CD4-positive, alpha-beta T cell (primary cell): ENCODE data around the gene KCND3. TPM values are rescaled to one million over a fixed set of nuclear protein-coding genes. Genes with fewer than 3 reads are reported as not detected.

Source experiments
- ATAC-seq: fragments of 200-7000 bp; cut with Tn5 transposase; one replicate; pipeline ENCODE4 v1.10.0; 2022; ENCODE audit warnings: mild to moderate bottlenecking; ENCODE audit not compliant: poor library complexity
- CTCF ChIA-PET: fragments of 350-600 bp; sonication (Branson Sonifier 250); formaldehyde crosslinking; loops from one replicate; lab custom pipeline; 2021; ENCODE audit warnings: antibody characterized with exemption, inconsistent platforms; lab: Charles Lee
- POLR2A ChIA-PET: fragments of 350-600 bp; sonication (Branson Sonifier 250); formaldehyde crosslinking; loops from one replicate; lab custom pipeline; 2021; ENCODE audit warnings: antibody characterized with exemption, inconsistent platforms; lab: Charles Lee
- DNase-seq, 14 experiments: peaks; one replicate each; pipeline ENCODE4 v3.0.0-alpha.2; 2013 to 2020; ENCODE audit warnings: mixed read lengths in 2 of 14
- H3K27ac ChIP-seq, 2 donors: one replicate each; pipeline versions ENCODE4 v1.5.1 to v1.7.0; 2013; ENCODE audit warnings: low read length in 2 of 2, low read depth in 1 of 2, mild to moderate bottlenecking in 1 of 2
- H3K27me3 ChIP-seq, 2 experiments: 1 replicate in 1 of 2; 2 replicates in 1 of 2; pipeline versions ENCODE4 v1.6.1 to v1.7.0; 2013; ENCODE audit warnings: low read length in 2 of 2, control low read depth in 1 of 2, mild to moderate bottlenecking in 1 of 2, moderate library complexity in 1 of 2; ENCODE audit not compliant: insufficient read depth in 2 of 2, control insufficient read depth in 1 of 2
- H3K36me3 ChIP-seq: one replicate; pipeline ENCODE4 v1.6.1; 2013; ENCODE audit warnings: low read length, control low read depth; ENCODE audit not compliant: insufficient read depth
- H3K4me1 ChIP-seq: one replicate; pipeline ENCODE4 v1.6.1; 2013; ENCODE audit warnings: low read length, control low read depth; ENCODE audit not compliant: insufficient read depth
- H3K4me3 ChIP-seq: one replicate; pipeline ENCODE4 v1.5.1; 2013; ENCODE audit warnings: mild to moderate bottlenecking, low read length, moderate library complexity
- H3K9me3 ChIP-seq, 2 experiments: 1 replicate in 1 of 2; 2 replicates in 1 of 2; pipeline versions ENCODE4 v1.6.1 to v1.7.0; 2013; ENCODE audit warnings: low read length in 2 of 2, mild to moderate bottlenecking in 2 of 2, control low read depth in 1 of 2, moderate library complexity in 1 of 2; ENCODE audit not compliant: control insufficient read depth in 1 of 2, insufficient read depth in 1 of 2
- H3K27ac Mint-ChIP-seq: one replicate; pipeline ENCODE4 v1.8.0; 2020; ENCODE audit warnings: mixed read lengths
- H3K27me3 Mint-ChIP-seq: one replicate; pipeline ENCODE4 v1.8.0; 2021; ENCODE audit warnings: mixed read lengths
- H3K36me3 Mint-ChIP-seq: one replicate; pipeline ENCODE4 v1.8.0; 2021; ENCODE audit warnings: low read depth, mixed read lengths
- H3K4me1 Mint-ChIP-seq: one replicate; pipeline ENCODE4 v1.8.0; 2021; ENCODE audit warnings: low read depth, mixed read lengths
- H3K4me3 Mint-ChIP-seq: one replicate; pipeline ENCODE4 v1.8.0; 2020; ENCODE audit warnings: mild to moderate bottlenecking, mixed read lengths
- H3K9me3 Mint-ChIP-seq: one replicate; pipeline ENCODE4 v1.8.0; 2020; ENCODE audit warnings: mixed read lengths
- CTCF ChIP-seq: fragments of 200-600 bp; IDR thresholded peaks from one replicate; pipeline ENCODE4 v1.8.0; 2022; ENCODE audit warnings: antibody characterized with exemption, mild to moderate bottlenecking
- intact Hi-C, 2 experiments: fragments of 100-400 bp; cut with DNase I in 1 of 2; cut with micrococcal nuclease in 1 of 2; formaldehyde crosslinking; loops; one replicate each; pipeline versions ENCODE4 v1.15.1 to v1.9.0; 2023 to 2025; cut with DNase I, micrococcal nuclease
- total RNA-seq, 174 experiments: library from RNA in 2 of 174; stranded (reverse) in 2 of 174; gene quantifications; one replicate each; pipeline ENCODE4 v1.2.3 and lab custom pipeline; 2021 to 2026

KCND3 gene
- total RNA-seq, 2 experiments from 2014 or later = 0.05 TPM; not detected in 1

- Histone ChIP-seq H3K9me3 (peaks cover 0 to 4% of the 10 kb centered on the region in 2 experiments), H3K27me3 (peaks cover 15 to 16% of the 10 kb centered on the region in 2 experiments), H3K4me1 (no peaks in the 10 kb centered on the region), H3K4me3 (no peak overlapping the region), H3K27ac (no peak overlapping the region), H3K36me3 (no peaks in the 10 kb centered on the region)
- no peak for DNase-seq
- H3K27me3 Mint-ChIP-seq = peaks cover 48% of the 10 kb centered on the region
- H3K27ac Mint-ChIP-seq = no peak overlapping the region
- ChIA-PET POLR2A (no interaction called here), CTCF (no interaction called here)
- H3K36me3 Mint-ChIP-seq = no peaks in the 10 kb centered on the region
- ATAC-seq = no peak
- intact Hi-C loops = loop anchor here in 1 of 2 experiments (5.0 kb wide), 1 partner anchor 425 kb away; no protein-coding TSS in a partner anchor
- no peaks in the 10 kb centered on the region for H3K9me3 Mint-ChIP-seq
- no peak overlapping the region for H3K4me3 Mint-ChIP-seq
- TF ChIP-seq CTCF = no peak
- H3K4me1 Mint-ChIP-seq = no peaks in the 10 kb centered on the region
Measured at GRCh38 chr1:111952125-111952657, 37.3 kb downstream of the KCND3 start.

- Mint-ChIP-seq H3K27ac (no peak overlapping the region), H3K27me3 (peaks cover 41% of the 10 kb centered on the region), H3K9me3 (no peaks in the 10 kb centered on the region), H3K36me3 (no peaks in the 10 kb centered on the region), H3K4me3 (no peak overlapping the region), H3K4me1 (no peaks in the 10 kb centered on the region)
- no peaks in the 10 kb centered on the region for H3K36me3 ChIP-seq
- no peak overlapping the region for H3K27ac ChIP-seq
- DNase-seq = no peak
- intact Hi-C loops = no loop called here
- ChIA-PET CTCF (no interaction called here), POLR2A (no interaction called here)
- TF ChIP-seq CTCF = no peak
- H3K27me3 ChIP-seq = peaks cover 10 to 15% of the 10 kb centered on the region in 2 experiments
- no peaks in the 10 kb centered on the region for H3K4me1 ChIP-seq
- no peak for ATAC-seq
- H3K4me3 ChIP-seq = no peak overlapping the region
- peaks cover 0 to 4% of the 10 kb centered on the region in 2 experiments for H3K9me3 ChIP-seq
Measured at GRCh38 chr1:111948209-111949171, 41.0 kb downstream of the KCND3 start.

GRCh38 chr1:111943846-111944749 is 45.4 kb downstream of the KCND3 start:
- CTCF ChIA-PET = no interaction called here

More at GRCh38 chr1:111943846-111944749, 45.4 kb downstream of the KCND3 start:
- no peaks in the 10 kb centered on the region for H3K4me1 ChIP-seq
- H3K27me3 ChIP-seq = peaks cover 3 to 13% of the 10 kb centered on the region in 2 experiments
- no peaks in the 10 kb centered on the region for H3K36me3 ChIP-seq
- Mint-ChIP-seq H3K36me3 (no peaks in the 10 kb centered on the region), H3K4me1 (no peaks in the 10 kb centered on the region), H3K27ac (no peak overlapping the region), H3K4me3 (no peak overlapping the region), H3K9me3 (no peaks in the 10 kb centered on the region), H3K27me3 (peaks cover 20% of the 10 kb centered on the region)
- POLR2A ChIA-PET = no interaction called here
- ATAC-seq (no peak), DNase-seq (no peak)
- no peak overlapping the region for H3K27ac ChIP-seq
- no peak for TF ChIP-seq CTCF
- no peaks in the 10 kb centered on the region for H3K9me3 ChIP-seq
- intact Hi-C loops = no loop called here
- no peak overlapping the region for H3K4me3 ChIP-seq
